ENCODE measurements around the gene IRS1.

The IRS1 gene

DNA sequence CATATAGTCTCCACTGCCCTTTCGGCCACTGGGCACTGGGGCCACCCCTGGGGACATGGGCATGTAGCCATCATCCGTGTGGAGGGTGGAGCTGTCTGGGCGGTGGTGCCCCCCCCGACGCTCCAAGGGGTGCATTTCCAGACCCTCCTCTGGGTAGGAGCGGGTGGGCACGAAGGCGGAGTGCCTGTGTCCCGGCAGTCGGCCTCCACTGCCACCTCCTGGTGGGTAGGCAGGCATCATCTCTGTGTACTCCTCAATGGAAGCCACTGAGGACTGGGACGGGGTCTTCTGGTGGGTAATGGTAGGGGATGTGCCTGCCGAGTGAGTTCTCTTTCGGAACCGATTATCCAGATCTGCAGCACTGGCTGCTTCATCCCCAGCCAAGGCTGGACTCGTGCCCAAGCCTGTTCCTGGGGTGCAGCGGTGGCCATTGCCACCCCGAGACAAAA, 2.8 kb downstream of the IRS1 start:
- DNase-seq (ENCODE audit: low spot score): no peak
- TF ChIP-seq, protein P1, sequence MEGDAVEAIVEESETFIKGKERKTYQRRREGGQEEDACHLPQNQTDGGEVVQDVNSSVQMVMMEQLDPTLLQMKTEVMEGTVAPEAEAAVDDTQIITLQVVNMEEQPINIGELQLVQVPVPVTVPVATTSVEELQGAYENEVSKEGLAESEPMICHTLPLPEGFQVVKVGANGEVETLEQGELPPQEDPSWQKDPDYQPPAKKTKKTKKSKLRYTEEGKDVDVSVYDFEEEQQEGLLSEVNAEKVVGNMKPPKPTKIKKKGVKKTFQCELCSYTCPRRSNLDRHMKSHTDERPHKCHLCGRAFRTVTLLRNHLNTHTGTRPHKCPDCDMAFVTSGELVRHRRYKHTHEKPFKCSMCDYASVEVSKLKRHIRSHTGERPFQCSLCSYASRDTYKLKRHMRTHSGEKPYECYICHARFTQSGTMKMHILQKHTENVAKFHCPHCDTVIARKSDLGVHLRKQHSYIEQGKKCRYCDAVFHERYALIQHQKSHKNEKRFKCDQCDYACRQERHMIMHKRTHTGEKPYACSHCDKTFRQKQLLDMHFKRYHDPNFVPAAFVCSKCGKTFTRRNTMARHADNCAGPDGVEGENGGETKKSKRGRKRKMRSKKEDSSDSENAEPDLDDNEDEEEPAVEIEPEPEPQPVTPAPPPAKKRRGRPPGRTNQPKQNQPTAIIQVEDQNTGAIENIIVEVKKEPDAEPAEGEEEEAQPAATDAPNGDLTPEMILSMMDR (conservative IDR thresholded peaks at IDR 0.05; ENCODE audit: low read depth): peak; percentile 76
- POLR2A ChIA-PET (ENCODE audit: low non-redundant PET): interaction anchor here (0.9 kb wide), 1 partner anchor 725 kb away, joined by 3 read pairs; no protein-coding TSS in a partner anchor
- CTCF ChIA-PET: interaction anchor here (0.6 kb wide), 1 partner anchor 243 kb away, joined by 4 read pairs; no protein-coding TSS in a partner anchor
- peak overlapping the region; percentile 92 for H3K27ac ChIP-seq

DNA sequence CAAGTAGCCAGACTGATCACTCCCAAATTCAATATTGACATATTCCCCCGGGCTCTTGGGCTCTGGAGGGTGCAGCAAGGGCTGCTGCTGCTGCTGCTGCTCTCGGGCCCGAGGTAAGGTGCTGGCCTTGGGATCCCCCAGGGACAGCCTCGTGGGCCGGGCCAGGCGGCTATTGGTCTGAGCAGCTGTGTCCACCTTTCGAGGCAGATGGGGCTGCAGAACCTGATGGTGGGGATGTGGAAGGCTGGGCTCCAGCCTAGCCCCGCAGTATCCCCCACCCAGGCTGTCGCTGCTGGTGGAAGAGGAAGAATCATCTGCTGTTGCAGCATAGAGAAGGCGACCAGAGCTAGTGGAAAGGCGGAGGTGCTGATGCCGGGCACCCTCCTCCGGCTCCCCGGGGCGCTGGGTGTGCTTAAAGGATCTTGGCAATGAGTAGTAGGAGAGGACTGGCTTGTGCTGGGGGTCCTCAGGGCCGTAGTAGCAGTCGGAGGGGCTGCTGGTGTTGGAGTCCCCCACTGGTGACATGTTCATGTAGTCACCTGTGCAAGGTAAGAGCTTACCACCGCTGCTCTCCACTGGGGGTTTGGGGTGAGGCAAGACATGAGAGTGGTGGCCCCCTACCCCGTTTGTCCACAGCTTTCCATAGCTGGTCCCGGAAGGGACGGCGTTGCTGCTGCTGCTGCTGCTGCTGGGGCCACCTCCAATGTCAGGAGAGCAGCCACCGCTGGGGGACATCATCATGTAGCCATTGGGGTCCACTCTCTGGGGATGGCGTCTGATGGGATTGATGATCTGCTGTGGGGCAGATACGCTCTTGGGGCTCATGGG, 3.4 kb downstream of the IRS1 start:
- DNase-seq (ENCODE audit: low spot score): no peak
- H3K27ac ChIP-seq: peak overlapping the region; percentile 92
- ChIA-PET POLR2A (ENCODE audit: low non-redundant PET) (interaction anchor here (0.9 kb wide), 1 partner anchor 724 kb away, joined by 3 read pairs; no protein-coding TSS in a partner anchor), CTCF (interaction anchor here (0.6 to 1.0 kb wide), 2 partner anchors 242 to 589 kb away, joined by 3 to 4 read pairs; no protein-coding TSS in a partner anchor)
- TF ChIP-seq, protein P1 (conservative IDR thresholded peaks at IDR 0.05; ENCODE audit: low read depth): no peak

DNA sequence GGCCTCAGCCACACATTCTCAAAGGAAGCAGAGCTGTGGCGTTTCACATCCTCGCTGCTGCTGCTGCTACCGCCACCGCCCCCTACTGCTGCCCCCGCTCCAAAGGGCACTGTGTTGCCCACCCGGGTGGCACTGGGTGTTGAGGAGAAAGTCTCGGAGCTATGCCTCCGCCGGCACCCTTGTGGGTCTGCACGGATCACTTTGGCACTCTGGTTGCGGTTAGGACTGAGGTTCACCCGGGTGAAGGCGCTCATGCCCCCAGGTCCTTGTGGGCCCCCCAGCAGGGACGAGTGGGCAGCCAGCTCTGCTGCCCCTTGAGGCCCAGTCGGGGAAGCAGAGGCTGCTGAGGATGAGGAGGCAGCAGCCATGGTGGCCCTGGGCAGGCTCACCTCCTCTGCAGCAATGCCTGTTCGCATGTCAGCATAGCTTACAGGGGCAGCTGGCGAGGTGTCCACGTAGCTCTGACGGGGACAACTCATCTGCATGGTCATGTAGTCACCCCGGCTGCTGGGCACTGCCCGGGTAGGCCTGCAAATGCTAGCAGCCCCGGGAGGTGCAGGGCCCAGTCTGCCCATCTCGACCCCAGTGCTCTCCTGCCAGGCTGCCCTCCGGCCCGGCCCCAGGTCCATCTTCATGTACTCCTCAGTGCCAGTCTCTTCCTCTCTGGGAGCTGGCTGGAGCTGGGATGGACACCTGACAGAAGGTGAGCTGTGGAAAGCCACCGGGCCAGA, 4.2 kb downstream of the IRS1 start:
- TF ChIP-seq, protein P1 (conservative IDR thresholded peaks at IDR 0.05; ENCODE audit: low read depth): peak; percentile 19
- POLR2A ChIA-PET (ENCODE audit: low non-redundant PET): no interaction called here
- peak overlapping the region; percentile 92 for H3K27ac ChIP-seq
- DNase-seq (ENCODE audit: low spot score): peak; percentile 14
- CTCF ChIA-PET: interaction anchor here (1.0 kb wide), 1 partner anchor 588 kb away, joined by 3 read pairs; no protein-coding TSS in a partner anchor

DNA sequence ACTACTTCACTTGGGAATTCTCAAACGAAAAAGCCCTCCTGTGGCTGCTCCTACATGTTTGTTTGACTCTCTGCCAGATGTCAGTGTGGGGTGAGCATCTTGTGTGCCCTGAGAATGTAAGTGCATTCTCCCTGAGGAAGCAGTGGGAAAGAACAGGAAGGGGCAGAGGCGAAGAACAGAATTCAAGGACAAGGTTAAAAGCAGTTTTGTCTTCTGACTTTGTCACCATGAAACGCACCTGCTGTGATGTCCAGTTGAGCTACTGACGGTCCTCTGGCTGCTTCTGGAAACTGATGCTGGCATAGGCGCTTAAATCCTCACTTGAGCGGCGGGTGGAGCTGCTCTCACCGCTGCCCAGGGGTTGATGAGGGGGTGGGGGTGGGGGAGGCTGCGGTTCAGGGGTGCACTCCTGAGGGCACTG, 4.9 kb downstream of the IRS1 start:
- CTCF ChIA-PET: no interaction called here
- DNase-seq (ENCODE audit: low spot score): peak; percentile 38
- TF ChIP-seq, protein P1 (conservative IDR thresholded peaks at IDR 0.05; ENCODE audit: low read depth): no peak
- H3K27ac ChIP-seq: peak overlapping the region; percentile 92
- POLR2A ChIA-PET (ENCODE audit: low non-redundant PET): no interaction called here

DNA sequence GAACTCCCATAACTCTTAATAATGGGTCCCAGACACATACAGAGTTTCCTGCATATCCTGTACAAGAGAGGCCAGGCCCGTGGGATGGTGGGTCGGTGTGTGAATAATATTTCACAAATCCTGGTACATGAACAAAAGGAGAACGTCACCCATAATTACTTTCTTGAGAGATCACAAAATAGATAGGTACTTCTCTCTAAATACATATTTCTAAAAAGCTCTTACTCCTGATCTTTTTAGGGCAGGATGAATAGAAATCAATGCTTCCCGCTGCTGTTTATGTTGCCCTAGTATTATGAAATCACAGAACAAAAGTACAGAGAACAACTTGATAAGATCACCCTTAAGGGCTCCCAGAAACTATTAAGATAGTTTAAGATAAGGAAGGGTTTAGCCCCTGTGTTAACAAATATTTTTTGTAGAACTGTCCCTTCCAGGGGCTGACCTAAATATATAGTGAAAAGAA, 5.4 kb downstream of the IRS1 start:
- no peak overlapping the region for H3K27ac ChIP-seq
- TF ChIP-seq, protein P1 (conservative IDR thresholded peaks at IDR 0.05; ENCODE audit: low read depth): no peak
- POLR2A ChIA-PET (ENCODE audit: low non-redundant PET): no interaction called here
- DNase-seq (ENCODE audit: low spot score): no peak
- CTCF ChIA-PET: interaction anchor here (0.6 kb wide), 2 partner anchors 15 to 998 kb away, joined by 3 read pairs; no protein-coding TSS in a partner anchor

DNA sequence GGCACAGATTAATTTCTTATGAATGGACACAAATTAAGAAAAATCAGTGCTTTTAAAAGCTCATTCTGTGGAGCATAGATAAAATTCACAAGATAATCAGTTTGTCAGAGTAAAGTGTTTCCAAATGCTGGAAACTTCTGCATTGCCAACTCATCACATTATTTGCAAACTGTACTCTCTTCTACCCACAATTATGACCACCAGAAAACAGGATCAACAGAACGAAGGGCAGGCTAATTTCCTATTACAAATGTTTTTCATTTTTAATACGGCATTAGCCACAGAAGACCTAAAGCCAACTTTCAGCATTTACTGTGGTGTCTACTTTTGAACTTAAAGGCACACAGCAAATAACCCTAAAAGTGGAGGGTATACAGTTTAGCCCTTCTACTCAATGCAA, 6.0 kb downstream of the IRS1 start:
- no peak for DNase-seq (ENCODE audit: low spot score)
- TF ChIP-seq, protein P1 (conservative IDR thresholded peaks at IDR 0.05; ENCODE audit: low read depth): no peak
- POLR2A ChIA-PET (ENCODE audit: low non-redundant PET): no interaction called here
- CTCF ChIA-PET: interaction anchor here (0.6 kb wide), 2 partner anchors 14 to 998 kb away, joined by 3 read pairs; no protein-coding TSS in a partner anchor
- H3K27ac ChIP-seq: no peak overlapping the region

All from RWPE1 (cell line).